Activated CD4-positive, alpha-beta T cell treated with anti-CD3 and anti-CD28 coated beads, Interleukin-2, amount 10 ng/mL, durations not matched to agents 7 days and 5 days (primary cell): ENCODE results near the gene TSPO. TPM values are rescaled to one million over a fixed set of nuclear protein-coding genes. Genes with fewer than 3 reads are reported as not detected.

Experiments used
- CTCF ChIA-PET: fragments of 350-600 bp; sonication (Branson Sonifier 250); formaldehyde crosslinking; loops from one replicate; lab custom pipeline; 2021; ENCODE audit warnings: antibody characterized with exemption; lab: Charles Lee
- POLR2A ChIA-PET: fragments of 350-600 bp; sonication (Branson Sonifier 250); formaldehyde crosslinking; loops from one replicate; lab custom pipeline; 2021; ENCODE audit warnings: antibody characterized with exemption; lab: Charles Lee
- DNase-seq: peaks from one replicate; pipeline ENCODE4 v3.0.0-alpha.2; 2020
- H3K27ac Mint-ChIP-seq: one replicate; pipeline ENCODE4 v1.8.0; 2021; ENCODE audit warnings: mild to moderate bottlenecking, moderate library complexity, mixed read lengths
- H3K27me3 Mint-ChIP-seq: one replicate; pipeline ENCODE4 v1.8.0; 2021; ENCODE audit warnings: mixed read lengths
- H3K36me3 Mint-ChIP-seq: one replicate; pipeline ENCODE4 v1.8.0; 2021; ENCODE audit warnings: low read depth, mixed read lengths
- H3K4me1 Mint-ChIP-seq: one replicate; pipeline ENCODE4 v1.8.0; 2021; ENCODE audit warnings: mixed read lengths
- H3K4me3 Mint-ChIP-seq: one replicate; pipeline ENCODE4 v1.8.0; 2021; ENCODE audit warnings: mild to moderate bottlenecking, moderate library complexity, mixed read lengths
- H3K9me3 Mint-ChIP-seq: one replicate; pipeline ENCODE4 v1.8.0; 2021; ENCODE audit warnings: mixed read lengths
- total RNA-seq, 2 experiments: library from RNA; stranded (reverse); gene quantifications; one replicate each; pipeline ENCODE4 v1.2.3, GENCODE V29; 2021

Gene TSPO
- total RNA-seq, 2 experiments from 2014 or later: 90.9 to 122 TPM

GRCh38 chr22:43187171-43188099 is 36.1 kb downstream of the TSPO start:
- Mint-ChIP-seq H3K36me3 (peaks cover 13% of the 10 kb centered on the region), H3K4me1 (peaks cover 37% of the 10 kb centered on the region), H3K9me3 (peaks cover 9% of the 10 kb centered on the region), H3K27me3 (peaks cover 11% of the 10 kb centered on the region), H3K4me3 (peak overlapping the region; percentile 80), H3K27ac (peak overlapping the region; percentile 99)
- DNase-seq: peak; percentile 96
- CTCF ChIA-PET: interaction anchor here (0.6 to 1.7 kb wide), 18 partner anchors 10 to 352 kb away, joined by 3 to 8 read pairs (median 3); partner anchors contain the start of gene TSPO
- POLR2A ChIA-PET: interaction anchor here (0.6 to 1.2 kb wide), 3 partner anchors 22 to 572 kb away, joined by 3 read pairs; partner anchors contain the start of gene POLDIP3

- Mint-ChIP-seq H3K4me3 (peak overlapping the region; percentile 45), H3K4me1 (peaks cover 31% of the 10 kb centered on the region), H3K27me3 (peaks cover 13% of the 10 kb centered on the region), H3K36me3 (peaks cover 10% of the 10 kb centered on the region), H3K9me3 (peaks cover 9% of the 10 kb centered on the region), H3K27ac (peak overlapping the region; percentile 99)
- ChIA-PET CTCF (interaction anchor here (1.3 kb wide), 1 partner anchor 157 kb away, joined by 5 read pairs; no protein-coding TSS in a partner anchor), POLR2A (no interaction called here)
- DNase-seq: no peak
These were observed 37.6 kb downstream of the TSPO start for GRCh38 chr22:43188829-43189545.

- DNase-seq: no peak
- Mint-ChIP-seq H3K36me3 (peaks cover 10% of the 10 kb centered on the region), H3K27ac (no peak overlapping the region), H3K27me3 (peaks cover 13% of the 10 kb centered on the region), H3K4me1 (peaks cover 13% of the 10 kb centered on the region), H3K9me3 (peaks cover 9% of the 10 kb centered on the region), H3K4me3 (no peak overlapping the region)
- ChIA-PET POLR2A (interaction anchor here (0.6 kb wide), 1 partner anchor 54 kb away, joined by 4 read pairs; no protein-coding TSS in a partner anchor), CTCF (interaction anchor here (0.6 kb wide), 1 partner anchor 748 kb away, joined by 4 read pairs; no protein-coding TSS in a partner anchor)
These were observed 40.5 kb downstream of the TSPO start for GRCh38 chr22:43191831-43192230.

GRCh38 chr22:43197271-43197941 is 46.0 kb downstream of the TSPO start:
- no peak overlapping the region for H3K27ac Mint-ChIP-seq
- no peaks in the 10 kb centered on the region for H3K4me1 Mint-ChIP-seq
- DNase-seq: no peak
- POLR2A ChIA-PET: no interaction called here
- H3K36me3 Mint-ChIP-seq: no peaks in the 10 kb centered on the region
- CTCF ChIA-PET: interaction anchor here (0.6 kb wide), 1 partner anchor 19 kb away, joined by 3 read pairs; no protein-coding TSS in a partner anchor
- H3K9me3 Mint-ChIP-seq: no peaks in the 10 kb centered on the region
- no peak overlapping the region for H3K4me3 Mint-ChIP-seq
- H3K27me3 Mint-ChIP-seq: peaks cover 2% of the 10 kb centered on the region

- Mint-ChIP-seq H3K9me3 (no peaks in the 10 kb centered on the region), H3K36me3 (no peaks in the 10 kb centered on the region), H3K27ac (no peak overlapping the region), H3K4me3 (no peak overlapping the region), H3K4me1 (no peaks in the 10 kb centered on the region), H3K27me3 (peaks cover 2% of the 10 kb centered on the region)
- DNase-seq: no peak
- POLR2A ChIA-PET: no interaction called here
- CTCF ChIA-PET: no interaction called here
These were observed 46.8 kb downstream of the TSPO start for GRCh38 chr22:43198126-43198525.

- Mint-ChIP-seq H3K27me3 (no peaks in the 10 kb centered on the region), H3K36me3 (no peaks in the 10 kb centered on the region), H3K9me3 (no peaks in the 10 kb centered on the region), H3K4me1 (no peaks in the 10 kb centered on the region), H3K27ac (no peak overlapping the region), H3K4me3 (no peak overlapping the region)
- CTCF ChIA-PET: interaction anchor here (0.5 kb wide), 1 partner anchor 423 kb away, joined by 3 read pairs; no protein-coding TSS in a partner anchor
- DNase-seq: no peak
- POLR2A ChIA-PET: no interaction called here
These were observed 47.6 kb downstream of the TSPO start for GRCh38 chr22:43198936-43199335.

- H3K27me3 Mint-ChIP-seq: no peaks in the 10 kb centered on the region
- H3K4me1 Mint-ChIP-seq: no peaks in the 10 kb centered on the region
- ChIA-PET CTCF (interaction anchor here (0.5 kb wide), 1 partner anchor 423 kb away, joined by 3 read pairs; no protein-coding TSS in a partner anchor), POLR2A (no interaction called here)
- no peaks in the 10 kb centered on the region for H3K9me3 Mint-ChIP-seq
- no peaks in the 10 kb centered on the region for H3K36me3 Mint-ChIP-seq
- H3K4me3 Mint-ChIP-seq: no peak overlapping the region
- DNase-seq: no peak
- no peak overlapping the region for H3K27ac Mint-ChIP-seq
These were observed 48.2 kb downstream of the TSPO start for GRCh38 chr22:43199541-43199940.

GRCh38 chr22:43200031-43200430 is 48.7 kb downstream of the TSPO start:
- H3K27me3 Mint-ChIP-seq: no peaks in the 10 kb centered on the region
- no peak for DNase-seq
- no peak overlapping the region for H3K27ac Mint-ChIP-seq
- no peaks in the 10 kb centered on the region for H3K9me3 Mint-ChIP-seq
- ChIA-PET POLR2A (no interaction called here), CTCF (interaction anchor here (0.6 to 1.2 kb wide), 2 partner anchors 12 to 533 kb away, joined by 3 read pairs; no protein-coding TSS in a partner anchor)
- no peaks in the 10 kb centered on the region for H3K36me3 Mint-ChIP-seq
- no peaks in the 10 kb centered on the region for H3K4me1 Mint-ChIP-seq
- H3K4me3 Mint-ChIP-seq: no peak overlapping the region

- ChIA-PET CTCF (interaction anchor here (0.6 to 1.2 kb wide), 3 partner anchors 13 to 533 kb away, joined by 3 read pairs; no protein-coding TSS in a partner anchor), POLR2A (no interaction called here)
- H3K4me3 Mint-ChIP-seq: no peak overlapping the region
- no peaks in the 10 kb centered on the region for H3K27me3 Mint-ChIP-seq
- no peaks in the 10 kb centered on the region for H3K9me3 Mint-ChIP-seq
- H3K4me1 Mint-ChIP-seq: no peaks in the 10 kb centered on the region
- DNase-seq: no peak
- H3K36me3 Mint-ChIP-seq: no peaks in the 10 kb centered on the region
- H3K27ac Mint-ChIP-seq: no peak overlapping the region
These were observed 49.2 kb downstream of the TSPO start for GRCh38 chr22:43200555-43200954.

- Mint-ChIP-seq H3K27me3 (no peaks in the 10 kb centered on the region), H3K4me1 (peaks cover 2% of the 10 kb centered on the region), H3K9me3 (no peaks in the 10 kb centered on the region), H3K36me3 (no peaks in the 10 kb centered on the region), H3K27ac (no peak overlapping the region), H3K4me3 (no peak overlapping the region)
- ChIA-PET POLR2A (no interaction called here), CTCF (no interaction called here)
- DNase-seq: no peak
These were observed 50.3 kb downstream of the TSPO start for GRCh38 chr22:43201486-43202219.

GRCh38 chr22:43202326-43202725 is 51.0 kb downstream of the TSPO start:
- Mint-ChIP-seq H3K36me3 (no peaks in the 10 kb centered on the region), H3K27me3 (no peaks in the 10 kb centered on the region), H3K4me3 (no peak overlapping the region), H3K9me3 (no peaks in the 10 kb centered on the region), H3K4me1 (peaks cover 2% of the 10 kb centered on the region), H3K27ac (no peak overlapping the region)
- POLR2A ChIA-PET: no interaction called here
- no peak for DNase-seq
- CTCF ChIA-PET: interaction anchor here (1.1 kb wide), 1 partner anchor 226 kb away, joined by 3 read pairs; no protein-coding TSS in a partner anchor
